Nephron progenitor cell (in vitro differentiated cells): ENCODE data around the gene ZBTB20.

Source experiments
- DNase-seq: peaks from one replicate; pipeline ENCODE4 v3.0.0; 2021
- H3K27ac Mint-ChIP-seq: 2 replicates; pipeline ENCODE4 v1.8.0; 2021; ENCODE audit warnings: mild to moderate bottlenecking, moderate library complexity, mixed read lengths
- H3K27me3 Mint-ChIP-seq: 2 replicates; pipeline ENCODE4 v1.8.0; 2021; ENCODE audit warnings: mild to moderate bottlenecking, low read depth, mixed read lengths; ENCODE audit not compliant: poor library complexity
- H3K36me3 Mint-ChIP-seq: 2 replicates; pipeline ENCODE4 v1.8.0; 2021; ENCODE audit warnings: low read depth, mixed read lengths
- H3K4me1 Mint-ChIP-seq: 2 replicates; pipeline ENCODE4 v1.8.0; 2021; ENCODE audit warnings: mixed read lengths
- H3K4me3 Mint-ChIP-seq: 2 replicates; pipeline ENCODE4 v1.8.0; 2021; ENCODE audit warnings: mild to moderate bottlenecking, moderate library complexity, mixed read lengths
- H3K9me3 Mint-ChIP-seq: 2 replicates; pipeline ENCODE4 v1.8.0; 2021; ENCODE audit warnings: mild to moderate bottlenecking, moderate library complexity, mixed read lengths
- TF ChIP-seq, protein P1 (sequence below): fragments of 200-600 bp; sonication (generic); IDR thresholded peaks from 2 replicates; pipeline ENCODE4 v1.5.0; 2021; ENCODE audit warnings: antibody characterized with exemption

Gene ZBTB20

DNA sequence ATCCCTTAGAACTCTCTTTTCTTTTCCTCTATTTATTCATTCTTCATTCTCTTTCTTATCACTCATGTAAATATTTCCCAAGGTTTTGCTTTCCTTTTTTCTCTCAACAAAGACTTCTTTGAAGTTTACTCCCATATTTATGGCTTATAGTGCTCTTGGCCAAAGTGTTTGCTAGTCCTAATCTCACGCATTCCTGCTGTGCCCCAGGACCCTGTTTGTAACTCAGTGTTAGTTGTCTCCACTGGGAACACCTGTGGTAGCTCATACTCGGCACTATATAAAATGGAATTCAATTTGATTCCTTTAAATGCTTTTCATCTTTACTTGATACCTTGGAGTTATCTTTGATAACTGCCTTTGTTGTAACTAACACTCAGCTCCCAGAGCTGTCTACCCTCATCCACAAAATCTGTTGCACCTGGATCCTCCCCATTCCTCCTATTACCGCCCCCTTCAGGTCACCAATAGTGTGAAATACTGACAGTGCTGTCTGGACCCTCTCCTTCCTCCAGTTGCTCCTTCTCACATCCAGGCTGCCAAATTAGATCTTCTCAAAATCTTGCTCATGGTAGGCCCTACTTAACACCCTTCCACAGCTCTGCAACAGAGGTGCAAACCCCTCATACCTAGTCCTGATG lies 776.4 kb downstream of the ZBTB20 start:
- H3K27ac Mint-ChIP-seq = no peak overlapping the region
- H3K9me3 Mint-ChIP-seq = no peaks in the 10 kb centered on the region
- no peaks in the 10 kb centered on the region for H3K4me1 Mint-ChIP-seq
- no peaks in the 10 kb centered on the region for H3K36me3 Mint-ChIP-seq
- TF ChIP-seq, protein P1, sequence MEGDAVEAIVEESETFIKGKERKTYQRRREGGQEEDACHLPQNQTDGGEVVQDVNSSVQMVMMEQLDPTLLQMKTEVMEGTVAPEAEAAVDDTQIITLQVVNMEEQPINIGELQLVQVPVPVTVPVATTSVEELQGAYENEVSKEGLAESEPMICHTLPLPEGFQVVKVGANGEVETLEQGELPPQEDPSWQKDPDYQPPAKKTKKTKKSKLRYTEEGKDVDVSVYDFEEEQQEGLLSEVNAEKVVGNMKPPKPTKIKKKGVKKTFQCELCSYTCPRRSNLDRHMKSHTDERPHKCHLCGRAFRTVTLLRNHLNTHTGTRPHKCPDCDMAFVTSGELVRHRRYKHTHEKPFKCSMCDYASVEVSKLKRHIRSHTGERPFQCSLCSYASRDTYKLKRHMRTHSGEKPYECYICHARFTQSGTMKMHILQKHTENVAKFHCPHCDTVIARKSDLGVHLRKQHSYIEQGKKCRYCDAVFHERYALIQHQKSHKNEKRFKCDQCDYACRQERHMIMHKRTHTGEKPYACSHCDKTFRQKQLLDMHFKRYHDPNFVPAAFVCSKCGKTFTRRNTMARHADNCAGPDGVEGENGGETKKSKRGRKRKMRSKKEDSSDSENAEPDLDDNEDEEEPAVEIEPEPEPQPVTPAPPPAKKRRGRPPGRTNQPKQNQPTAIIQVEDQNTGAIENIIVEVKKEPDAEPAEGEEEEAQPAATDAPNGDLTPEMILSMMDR = no peak
- no peak overlapping the region for H3K4me3 Mint-ChIP-seq
- H3K27me3 Mint-ChIP-seq = no peaks in the 10 kb centered on the region
- no peak for DNase-seq

DNA sequence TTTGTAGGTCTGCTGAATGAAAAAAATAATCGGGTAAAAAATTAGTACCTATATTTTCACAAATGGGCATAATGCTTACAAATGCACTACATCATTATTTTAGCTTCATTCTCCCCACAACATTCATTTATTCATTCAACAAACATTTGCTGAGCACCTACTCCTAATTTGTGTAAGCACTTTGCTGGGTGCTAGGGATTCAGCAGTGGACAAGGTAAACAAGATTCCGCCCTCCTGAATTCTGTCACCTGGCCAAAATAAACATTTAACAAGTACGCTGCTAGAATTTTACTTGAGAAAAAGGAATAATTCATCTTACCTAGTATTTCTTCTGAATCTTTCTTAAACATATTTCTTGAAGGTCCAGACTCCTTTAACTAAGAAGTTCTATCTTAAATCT lies 781.2 kb downstream of the ZBTB20 start:
- no peak overlapping the region for H3K4me3 Mint-ChIP-seq
- H3K36me3 Mint-ChIP-seq = no peaks in the 10 kb centered on the region
- H3K4me1 Mint-ChIP-seq = no peaks in the 10 kb centered on the region
- no peak for DNase-seq
- no peak overlapping the region for H3K27ac Mint-ChIP-seq
- TF ChIP-seq, protein P1 = no peak
- no peaks in the 10 kb centered on the region for H3K9me3 Mint-ChIP-seq
- H3K27me3 Mint-ChIP-seq = peaks cover 10% of the 10 kb centered on the region

DNA sequence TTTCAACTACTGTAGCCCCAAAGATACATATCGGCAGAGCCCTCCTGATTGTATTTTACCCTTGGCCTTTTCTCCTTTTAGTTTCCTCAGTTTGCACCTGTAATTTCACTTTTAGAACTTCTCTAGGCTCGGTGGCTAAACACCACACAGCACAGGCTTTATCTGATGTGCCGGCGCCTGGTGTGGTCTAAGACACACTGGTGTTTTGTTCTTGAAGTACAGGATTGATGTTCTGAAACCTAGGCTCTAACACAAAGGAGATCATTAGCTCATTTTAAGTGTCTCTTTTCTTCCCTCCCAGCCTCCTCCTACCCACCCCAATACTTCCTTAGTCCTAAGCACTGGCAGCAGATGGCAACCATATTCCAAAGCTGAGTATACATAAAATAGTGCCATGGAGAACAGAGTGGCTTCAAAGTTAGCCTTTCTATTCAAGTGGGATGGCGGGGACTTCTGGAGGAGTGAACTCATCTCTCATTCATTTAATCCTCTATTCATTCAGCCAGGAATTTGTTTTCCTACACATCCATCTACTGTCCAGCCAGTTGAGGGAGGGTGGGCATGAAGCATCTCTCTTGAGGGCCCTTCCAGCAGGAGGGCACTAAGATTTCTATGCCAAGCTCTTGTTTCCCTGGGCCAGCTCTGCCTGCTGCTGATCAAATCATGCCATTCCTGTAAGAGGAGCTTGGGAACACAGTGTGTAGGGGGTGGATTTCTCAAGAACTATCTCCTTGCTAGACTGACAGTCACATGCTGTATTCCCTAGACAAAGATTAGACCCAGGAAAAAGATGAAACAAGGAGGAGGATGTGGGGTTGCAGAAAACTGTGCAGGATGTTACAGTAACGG lies 782.1 kb downstream of the ZBTB20 start:
- Mint-ChIP-seq H3K27me3 (peaks cover 10% of the 10 kb centered on the region), H3K4me3 (no peak overlapping the region), H3K9me3 (no peaks in the 10 kb centered on the region), H3K4me1 (no peaks in the 10 kb centered on the region), H3K36me3 (no peaks in the 10 kb centered on the region), H3K27ac (no peak overlapping the region)
- DNase-seq = no peak
- TF ChIP-seq, protein P1 = no peak

DNA sequence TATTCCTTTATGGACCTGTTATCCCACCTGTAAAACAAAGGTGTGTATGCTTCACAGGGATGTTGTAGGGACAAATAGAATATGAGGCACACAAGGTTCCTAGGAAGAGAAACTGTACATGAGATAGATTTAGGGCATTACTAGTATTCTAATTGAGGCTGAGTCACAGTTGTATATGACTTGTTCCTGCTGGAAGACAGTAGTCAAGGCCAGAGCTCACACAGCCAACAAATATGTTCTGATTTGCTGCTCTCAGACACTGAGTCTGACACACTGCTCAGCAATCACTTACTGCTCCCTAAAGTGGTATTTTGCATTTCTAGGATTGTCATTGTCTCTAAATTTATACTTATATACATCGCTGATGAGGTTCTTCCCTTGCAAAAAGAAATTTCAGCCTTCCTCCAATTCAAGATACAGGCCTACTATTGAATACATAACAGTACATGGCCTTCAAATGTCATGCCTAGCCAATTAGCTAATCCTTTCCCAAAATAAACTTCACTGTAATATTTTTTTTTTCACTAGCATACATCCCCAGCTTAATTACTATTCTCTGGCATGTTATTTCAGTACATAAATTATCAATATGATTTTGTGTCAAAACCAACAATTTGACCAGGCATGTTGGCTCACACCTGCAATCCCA lies 783.4 kb downstream of the ZBTB20 start:
- Mint-ChIP-seq H3K4me3 (no peak overlapping the region), H3K36me3 (no peaks in the 10 kb centered on the region), H3K9me3 (no peaks in the 10 kb centered on the region), H3K27me3 (peaks cover 10% of the 10 kb centered on the region), H3K4me1 (no peaks in the 10 kb centered on the region), H3K27ac (no peak overlapping the region)
- no peak for DNase-seq
- TF ChIP-seq, protein P1 = no peak

DNA sequence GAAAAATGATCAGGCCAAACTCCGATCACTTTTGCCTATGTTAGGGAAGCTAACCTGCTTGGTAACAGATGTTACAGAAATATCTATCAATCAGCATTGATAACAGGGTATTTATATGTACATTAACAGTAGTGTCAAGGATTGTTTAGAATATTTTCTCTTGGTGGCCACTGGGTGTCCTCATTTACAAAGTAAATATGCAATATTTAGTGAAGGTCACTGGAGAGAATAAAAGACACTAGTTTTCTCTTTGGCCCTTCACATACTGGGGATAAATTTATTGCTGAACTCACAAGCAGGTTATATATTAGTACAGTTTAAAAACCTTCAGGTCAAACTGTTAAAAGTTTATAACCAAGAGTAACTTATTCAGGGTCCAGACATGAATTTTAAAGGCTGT lies 784.3 kb downstream of the ZBTB20 start:
- DNase-seq = no peak
- Mint-ChIP-seq H3K4me3 (no peak overlapping the region), H3K4me1 (no peaks in the 10 kb centered on the region), H3K27ac (no peak overlapping the region), H3K27me3 (peaks cover 10% of the 10 kb centered on the region), H3K36me3 (no peaks in the 10 kb centered on the region), H3K9me3 (no peaks in the 10 kb centered on the region)
- TF ChIP-seq, protein P1 = peak; percentile 33
